Mammary epithelial cell (primary cell): Measurements from ENCODE around the gene NELFA.

ENCODE experiments used
- CTCF ChIP-seq, 2 donors: IDR thresholded peaks in 1 of 2; conservative IDR thresholded peaks in 1 of 2; 2 replicates each; pipeline ENCODE4 v1.5.1; 2011 to 2012; ENCODE audit warnings: inconsistent platforms in 2 of 2, low read length in 2 of 2, mild to moderate bottlenecking in 2 of 2, control low read depth in 1 of 2, low read depth in 1 of 2; ENCODE audit not compliant: insufficient read depth in 1 of 2; ENCODE audit errors: extremely low read depth in 1 of 2
- EZH2 ChIP-seq: IDR thresholded peaks from 2 replicates; pipeline ENCODE4 v1.6.1; 2012; ENCODE audit warnings: low read length, inconsistent platforms, borderline replicate concordance

DNA sequence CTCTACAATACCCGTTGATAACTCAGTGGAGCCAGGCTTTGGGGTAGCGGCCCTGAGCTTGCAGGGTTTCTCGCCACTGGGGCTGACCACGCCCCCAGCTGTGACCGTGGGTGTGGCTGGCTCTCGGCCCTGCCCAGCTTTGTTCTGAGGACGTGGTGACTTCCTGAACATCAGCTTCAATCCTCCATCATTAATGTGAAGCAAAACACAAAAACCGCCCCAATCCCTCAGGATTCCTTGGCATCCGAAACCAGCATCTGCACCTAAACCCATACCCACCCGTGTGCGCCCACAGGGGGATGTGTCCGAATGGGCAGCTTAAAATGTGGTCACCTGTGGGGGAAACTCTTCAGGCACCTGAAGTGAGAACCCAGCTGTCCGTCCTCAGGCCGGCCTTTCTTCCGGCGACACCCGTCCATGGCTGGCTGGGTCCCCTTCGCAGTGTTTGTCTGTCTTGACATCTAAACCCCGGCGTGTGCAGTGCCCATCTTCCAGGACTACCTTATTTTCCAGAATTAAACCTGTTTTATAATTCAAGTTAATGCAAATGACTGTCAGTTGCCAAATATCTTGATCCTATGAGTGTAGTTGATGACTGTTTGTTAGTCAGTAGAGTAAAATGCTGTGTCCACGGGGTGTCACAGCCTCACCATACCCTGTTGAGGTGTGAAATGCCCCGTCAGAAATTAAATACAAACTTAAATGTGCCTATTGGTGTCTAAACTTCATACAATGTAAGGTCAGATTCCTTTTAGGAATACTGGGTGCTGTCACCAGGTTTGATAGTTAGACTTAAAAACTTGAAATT lies 27.3 kb downstream of the NELFA start:
- no peak for TF ChIP-seq CTCF (conservative IDR thresholded peaks at IDR 0.05 in 1 of 2, IDR thresholded peaks at IDR 0.05 in 1 of 2; ENCODE audit: extremely low read depth in 1 of 2, insufficient read depth in 1 of 2, low read depth in 1 of 2, low read length in 2 of 2)
- no peak for TF ChIP-seq EZH2
